Stomach (tissue), 9 donors: ENCODE data around the gene DDX43. TPM values are rescaled to one million over a fixed set of nuclear protein-coding genes. Genes with fewer than 3 reads are reported as not detected.

Experiments used
- DNase-seq, 2 donors: peaks; one replicate each; pipeline versions ENCODE4 v3.0.0 to v3.0.0-alpha.2; 2013 to 2019
- H3K27ac ChIP-seq, 5 donors: fragments of 200-600 bp in 4 of 5; sonication (generic) in 4 of 5; one replicate each; pipeline ENCODE4 v1.5.1; 2013 to 2019; ENCODE audit warnings: mild to moderate bottlenecking in 1 of 5, moderate library complexity in 1 of 5
- H3K27me3 ChIP-seq, 3 donors: fragments of 200-600 bp; sonication (generic); one replicate each; pipeline ENCODE4 v1.5.1; 2017 to 2019; ENCODE audit warnings: mixed run types in 1 of 3
- H3K36me3 ChIP-seq, 4 donors: fragments of 200-600 bp; sonication (generic); 1 replicate in 3 of 4; 2 replicates in 1 of 4; pipeline ENCODE4 v1.5.1; 2016 to 2019
- H3K4me1 ChIP-seq, 4 donors: fragments of 200-600 bp; sonication (generic); one replicate each; pipeline ENCODE4 v1.5.1; 2016 to 2019
- H3K4me3 ChIP-seq, 4 donors: fragments of 200-600 bp; sonication (generic) in 3 of 4; one replicate each; pipeline ENCODE4 v1.5.1; 2016 to 2019; ENCODE audit warnings: mild to moderate bottlenecking in 1 of 4
- H3K9me3 ChIP-seq, 4 donors: fragments of 200-600 bp; sonication (generic); one replicate each; pipeline ENCODE4 v1.5.1; 2016 to 2019
- EP300 ChIP-seq: sonication (generic); formaldehyde crosslinking; IDR thresholded peaks from one replicate; pipeline ENCODE4 v1.6.1; 2017; ENCODE audit warnings: antibody characterized with exemption
- POLR2A ChIP-seq, 4 donors: fragments of 450-650 bp; IDR thresholded peaks; one replicate each; pipeline ENCODE4 v1.6.1; 2016; ENCODE audit warnings: antibody characterized with exemption in 4 of 4, control low read depth in 2 of 4, mild to moderate bottlenecking in 1 of 4, moderate library complexity in 1 of 4
- POLR2AphosphoS5 ChIP-seq, 3 donors: sonication (generic); formaldehyde crosslinking; IDR thresholded peaks; one replicate each; pipeline ENCODE4 v1.6.1; 2016; ENCODE audit warnings: antibody characterized with exemption in 3 of 3
- WGBS, 5 donors: extraction: QIAGEN DNeasy Blood & Tissue Kit in 3 of 5; methylation state at CpG; one replicate each; pipeline versions ENCODE4 v1.1.5 to v1.1.7; 2013 to 2018; 5-methylcytosine and 5-hydroxymethylcytosine counted together
- intact Hi-C: fragments of 100-400 bp; cut with DNase I; formaldehyde crosslinking; loops from one replicate; pipeline ENCODE4 v1.15.1; 2023; ENCODE audit warnings: low total_unique reads
- polyA plus RNA-seq, 3 donors: library from polyadenylated mRNA; stranded (reverse); fragments of 200-250 nt; gene quantifications; one replicate each; pipeline ENCODE4 v1.2.3, GENCODE V29; 2013
- total RNA-seq, 5 donors: library from RNA; depleted of rRNA; stranded (reverse); fragments of >200 nt; gene quantifications; one replicate each; pipeline versions ENCODE4 v1.1.0 to v1.2.3, GENCODE V29; 2014 to 2016
- TF ChIP-seq, protein P1 (sequence below), 7 experiments: fragments of 450-650 bp in 4 of 7; fragments of 200-600 bp in 3 of 7; sonication (generic) in 3 of 7; IDR thresholded peaks; one replicate each; pipeline ENCODE4 v1.5.1; 2016 to 2019; ENCODE audit warnings: antibody characterized with exemption in 7 of 7, control low read depth in 2 of 7, mild to moderate bottlenecking in 1 of 7
- donor health status: healthy with polysubstance abuse.
- donor health status: Bipolar disorder and iron deficiency.
- donor health status: healthy.

Gene DDX43
- total and polyA plus RNA-seq, 8 donors: 0.62 to 24.9 (median 2.7) TPM; not detected in 1

- no peak overlapping the region for H3K27ac ChIP-seq
- H3K36me3 ChIP-seq: no peaks in the 10 kb centered on the region
- no peaks in the 10 kb centered on the region for H3K9me3 ChIP-seq
- H3K4me1 ChIP-seq: no peaks in the 10 kb centered on the region
- H3K4me3 ChIP-seq: no peak overlapping the region
- no peak for DNase-seq
- 84 to 93% (median 91%) methylated on average over 14 of the region's 14 CpGs for WGBS, 5 donors
- intact Hi-C loops: no loop called here
- H3K27me3 ChIP-seq: no peaks in the 10 kb centered on the region
- TF ChIP-seq, protein P1, sequence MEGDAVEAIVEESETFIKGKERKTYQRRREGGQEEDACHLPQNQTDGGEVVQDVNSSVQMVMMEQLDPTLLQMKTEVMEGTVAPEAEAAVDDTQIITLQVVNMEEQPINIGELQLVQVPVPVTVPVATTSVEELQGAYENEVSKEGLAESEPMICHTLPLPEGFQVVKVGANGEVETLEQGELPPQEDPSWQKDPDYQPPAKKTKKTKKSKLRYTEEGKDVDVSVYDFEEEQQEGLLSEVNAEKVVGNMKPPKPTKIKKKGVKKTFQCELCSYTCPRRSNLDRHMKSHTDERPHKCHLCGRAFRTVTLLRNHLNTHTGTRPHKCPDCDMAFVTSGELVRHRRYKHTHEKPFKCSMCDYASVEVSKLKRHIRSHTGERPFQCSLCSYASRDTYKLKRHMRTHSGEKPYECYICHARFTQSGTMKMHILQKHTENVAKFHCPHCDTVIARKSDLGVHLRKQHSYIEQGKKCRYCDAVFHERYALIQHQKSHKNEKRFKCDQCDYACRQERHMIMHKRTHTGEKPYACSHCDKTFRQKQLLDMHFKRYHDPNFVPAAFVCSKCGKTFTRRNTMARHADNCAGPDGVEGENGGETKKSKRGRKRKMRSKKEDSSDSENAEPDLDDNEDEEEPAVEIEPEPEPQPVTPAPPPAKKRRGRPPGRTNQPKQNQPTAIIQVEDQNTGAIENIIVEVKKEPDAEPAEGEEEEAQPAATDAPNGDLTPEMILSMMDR (IDR thresholded peaks at IDR 0.05): no peak
- TF ChIP-seq POLR2AphosphoS5 (IDR thresholded peaks at IDR 0.05): no peak
- no peak for TF ChIP-seq POLR2A (IDR thresholded peaks at IDR 0.05)
- no peak for TF ChIP-seq EP300
Observed at GRCh38 chr6:73364121-73364520, 30.5 kb upstream of the DDX43 start.

GRCh38 chr6:73364549-73364948 is 30.1 kb upstream of the DDX43 start:
- DNase-seq: no peak
- WGBS, 5 donors: 84 to 92% (median 91%) methylated on average over 9 of the region's 9 CpGs
- Histone ChIP-seq H3K36me3 (no peaks in the 10 kb centered on the region), H3K9me3 (no peaks in the 10 kb centered on the region), H3K4me3 (no peak overlapping the region), H3K27me3 (no peaks in the 10 kb centered on the region), H3K4me1 (no peaks in the 10 kb centered on the region), H3K27ac (no peak overlapping the region)
- intact Hi-C loops: no loop called here
- TF ChIP-seq EP300 (no peak), POLR2AphosphoS5 (IDR thresholded peaks at IDR 0.05) (no peak), POLR2A (IDR thresholded peaks at IDR 0.05) (no peak)
- TF ChIP-seq, protein P1 (IDR thresholded peaks at IDR 0.05): no peak

GRCh38 chr6:73367761-73368355 is 26.8 kb upstream of the DDX43 start:
- TF ChIP-seq POLR2AphosphoS5 (IDR thresholded peaks at IDR 0.05) (no peak), EP300 (no peak), POLR2A (IDR thresholded peaks at IDR 0.05) (no peak)
- TF ChIP-seq, protein P1 (IDR thresholded peaks at IDR 0.05): no peak
- intact Hi-C loops: no loop called here
- Histone ChIP-seq H3K9me3 (peaks cover 10 to 21% (median 16%) of the 10 kb centered on the region in 4 donors), H3K4me3 (no peak overlapping the region), H3K27ac (no peak overlapping the region), H3K27me3 (no peaks in the 10 kb centered on the region), H3K36me3 (no peaks in the 10 kb centered on the region), H3K4me1 (no peaks in the 10 kb centered on the region)
- no peak for DNase-seq
- 73 to 77% (median 74%) methylated on average over 16 of the region's 16 CpGs for WGBS, 5 donors

DNA sequence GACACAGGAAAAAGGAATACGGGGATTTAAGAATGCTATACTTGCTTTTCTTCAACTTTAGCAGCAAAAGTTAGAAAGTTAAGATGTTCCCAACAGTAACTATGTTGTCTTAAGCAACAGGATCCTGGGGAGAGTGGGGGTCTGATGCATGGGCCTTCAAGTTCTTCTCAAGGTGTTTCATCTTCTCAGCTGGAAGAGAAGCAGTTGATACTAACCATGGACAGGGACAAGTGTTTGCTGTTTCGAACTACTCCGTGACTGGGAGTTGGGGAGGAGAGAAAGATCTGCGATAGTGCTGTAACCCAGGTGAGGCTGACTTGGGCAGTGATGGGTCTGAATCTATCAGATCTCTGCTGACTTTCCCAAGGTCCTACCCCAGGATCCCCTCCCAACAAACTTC is 26.0 kb upstream of the DDX43 start:
- intact Hi-C loops: no loop called here
- 83 to 93% (median 86%) methylated on average over 4 of the region's 4 CpGs for WGBS, 5 donors
- no peak for TF ChIP-seq EP300
- TF ChIP-seq, protein P1 (IDR thresholded peaks at IDR 0.05): no peak

More for the DNA sequence above, 26.0 kb upstream of the DDX43 start:
- Histone ChIP-seq H3K9me3 (peaks cover 10 to 21% (median 16%) of the 10 kb centered on the region in 4 donors), H3K4me1 (no peaks in the 10 kb centered on the region), H3K36me3 (no peaks in the 10 kb centered on the region), H3K27me3 (no peaks in the 10 kb centered on the region), H3K4me3 (no peak overlapping the region), H3K27ac (no peak overlapping the region)
- DNase-seq: no peak
